CD4-positive, alpha-beta memory T cell (primary cell): Measurements from ENCODE around the gene ADAMTSL1. TPM values are rescaled to one million over a fixed set of nuclear protein-coding genes. Genes with fewer than 3 reads are reported as not detected.

Source experiments
- CTCF ChIA-PET: fragments of 350-600 bp; sonication (Branson Sonifier 250); formaldehyde crosslinking; loops from one replicate; lab custom pipeline; 2021; ENCODE audit warnings: inconsistent platforms; ENCODE audit not compliant: partially characterized antibody; lab: Charles Lee
- POLR2A ChIA-PET: fragments of 350-600 bp; sonication (Branson Sonifier 250); formaldehyde crosslinking; loops from one replicate; lab custom pipeline; 2021; ENCODE audit not compliant: partially characterized antibody; lab: Charles Lee
- DNase-seq, 5 donors: peaks; one replicate each; pipeline versions ENCODE4 v3.0.0 to v3.0.0-alpha.2; 2020 to 2022; ENCODE audit warnings: mixed read lengths in 1 of 5
- H3K27ac ChIP-seq: one replicate; pipeline ENCODE4 v1.7.0; 2013; ENCODE audit warnings: low read depth, low read length
- H3K27me3 ChIP-seq: 2 replicates; pipeline ENCODE4 v1.7.0; 2013; ENCODE audit warnings: mild to moderate bottlenecking, low read length, moderate library complexity; ENCODE audit not compliant: insufficient read depth
- H3K36me3 ChIP-seq: 2 replicates; pipeline ENCODE4 v1.7.0; 2013; ENCODE audit warnings: mild to moderate bottlenecking, low read length, moderate library complexity; ENCODE audit not compliant: insufficient read depth
- H3K4me1 ChIP-seq: 2 replicates; pipeline ENCODE4 v1.7.0; 2013; ENCODE audit warnings: mild to moderate bottlenecking, low read length, moderate library complexity; ENCODE audit not compliant: insufficient read depth
- H3K4me3 ChIP-seq, 2 donors: one replicate each; pipeline ENCODE4 v1.7.0; 2013; ENCODE audit warnings: low read length in 2 of 2, mild to moderate bottlenecking in 1 of 2
- H3K9me3 ChIP-seq, 2 donors: one replicate each; pipeline ENCODE4 v1.7.0; 2013; ENCODE audit warnings: low read length in 2 of 2, control low read depth in 1 of 2; ENCODE audit not compliant: control insufficient read depth in 1 of 2
- H3K27ac Mint-ChIP-seq, 7 donors: one replicate each; pipeline ENCODE4 v1.8.0; 2020 to 2021; ENCODE audit warnings: mixed read lengths in 7 of 7, mild to moderate bottlenecking in 6 of 7, inconsistent platforms in 3 of 7, moderate library complexity in 3 of 7
- H3K27me3 Mint-ChIP-seq, 2 donors: one replicate each; pipeline ENCODE4 v1.8.0; 2020 to 2021; ENCODE audit warnings: mixed read lengths in 2 of 2
- H3K36me3 Mint-ChIP-seq, 2 donors: one replicate each; pipeline ENCODE4 v1.8.0; 2020 to 2021; ENCODE audit warnings: mixed read lengths in 2 of 2, inconsistent platforms in 1 of 2, mild to moderate bottlenecking in 1 of 2
- H3K4me1 Mint-ChIP-seq, 4 donors: one replicate each; pipeline ENCODE4 v1.8.0; 2020 to 2021; ENCODE audit warnings: mixed read lengths in 4 of 4, mild to moderate bottlenecking in 1 of 4
- H3K4me3 Mint-ChIP-seq, 8 donors: one replicate each; pipeline ENCODE4 v1.8.0; 2020 to 2021; ENCODE audit warnings: mixed read lengths in 8 of 8, mild to moderate bottlenecking in 7 of 8, moderate library complexity in 6 of 8, inconsistent platforms in 3 of 8
- H3K9me3 Mint-ChIP-seq, 8 donors: one replicate each; pipeline ENCODE4 v1.8.0; 2020 to 2021; ENCODE audit warnings: mixed read lengths in 8 of 8, mild to moderate bottlenecking in 5 of 8, inconsistent platforms in 3 of 8, moderate library complexity in 1 of 8
- intact Hi-C: fragments of 100-400 bp; cut with micrococcal nuclease; formaldehyde crosslinking; loops from one replicate; pipeline ENCODE4 v1.15.1; 2023
- polyA plus RNA-seq, 2 donors: library from polyadenylated mRNA; unstranded; fragments of 300-500 nt; fragmentation: Illumina TruSeq; gene quantifications; one replicate each; pipeline ENCODE4 v1.2.3, GENCODE V29; 2021
- total RNA-seq, 2 experiments: library from RNA; stranded (reverse); gene quantifications; one replicate each; pipeline ENCODE4 v1.2.3, GENCODE V29; 2021

Gene ADAMTSL1
- total and polyA plus RNA-seq, 4 experiments from 2014 or later: not detected

DNA sequence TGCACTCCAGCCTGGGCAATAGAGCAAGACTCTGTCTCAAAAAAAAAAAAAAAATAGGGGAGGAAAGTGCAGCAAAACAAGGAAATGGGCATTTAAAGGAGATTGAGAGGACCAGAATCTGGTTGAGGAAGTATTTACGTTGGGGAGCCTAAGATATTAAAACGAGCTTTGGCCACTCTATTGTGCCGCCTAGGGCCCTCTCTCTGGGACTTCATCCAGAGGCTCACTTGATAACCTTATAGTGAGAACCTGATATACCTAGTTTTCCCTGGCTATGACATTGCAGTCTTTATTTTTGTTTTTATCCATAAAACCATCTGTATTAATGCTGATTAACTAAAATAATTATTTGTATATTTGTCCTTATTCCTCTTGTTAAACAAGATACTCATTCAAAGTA, 345.5 kb downstream of the ADAMTSL1 start:
- no peak overlapping the region for H3K4me3 Mint-ChIP-seq
- peaks cover 1 to 2% of the 10 kb centered on the region in 2 donors for H3K27me3 Mint-ChIP-seq
- Histone ChIP-seq H3K27ac (no peak overlapping the region), H3K4me3 (no peak overlapping the region), H3K9me3 (no peaks in the 10 kb centered on the region), H3K36me3 (no peaks in the 10 kb centered on the region), H3K27me3 (no peaks in the 10 kb centered on the region), H3K4me1 (no peaks in the 10 kb centered on the region)
- intact Hi-C loops: no loop called here
- CTCF ChIA-PET: interaction anchor here (1.3 kb wide), 1 partner anchor 13 kb away, joined by 3 read pairs; no protein-coding TSS in a partner anchor
- no peak for DNase-seq
- POLR2A ChIA-PET: no interaction called here
- no peaks in the 10 kb centered on the region for H3K4me1 Mint-ChIP-seq
- no peaks in the 10 kb centered on the region for H3K36me3 Mint-ChIP-seq
- no peak overlapping the region for H3K27ac Mint-ChIP-seq
- peaks cover 0 to 3% (median 0%) of the 10 kb centered on the region in 8 donors for H3K9me3 Mint-ChIP-seq

DNA sequence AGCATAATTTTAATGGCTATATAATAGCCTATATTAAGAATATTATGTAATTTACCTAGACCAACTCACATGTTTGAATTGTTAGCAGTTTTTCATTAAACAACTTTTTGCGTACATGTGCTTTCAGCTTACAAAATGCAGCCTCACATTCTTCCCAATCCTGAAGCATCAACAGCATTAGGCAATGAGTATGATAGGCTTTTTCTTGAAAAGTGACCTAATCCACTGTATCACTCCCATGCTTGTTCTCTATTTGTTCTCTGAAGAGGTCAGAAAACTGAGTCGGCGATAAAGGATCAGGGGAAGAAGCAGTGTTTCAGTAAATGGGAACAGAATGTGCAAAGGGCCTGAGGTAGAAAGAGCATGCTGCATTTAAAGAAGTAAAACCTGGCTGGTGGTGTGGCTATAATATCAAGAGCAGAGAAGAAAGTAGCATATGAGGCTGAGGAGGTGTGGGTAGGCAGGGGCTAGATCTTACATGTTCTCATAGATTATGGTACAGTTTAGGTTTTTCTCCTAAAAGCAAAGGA, 346.7 kb downstream of the ADAMTSL1 start:
- Mint-ChIP-seq H3K27me3 (peaks cover 1 to 2% of the 10 kb centered on the region in 2 donors), H3K4me1 (peaks cover 2 to 7% (median 5%) of the 10 kb centered on the region in 4 donors), H3K36me3 (no peaks in the 10 kb centered on the region), H3K9me3 (peaks cover 0 to 3% (median 0%) of the 10 kb centered on the region in 8 donors), H3K4me3 (no peak overlapping the region), H3K27ac (no peak overlapping the region)
- intact Hi-C loops: no loop called here
- ChIA-PET POLR2A (no interaction called here), CTCF (no interaction called here)
- no peak overlapping the region for H3K27ac ChIP-seq
- no peak overlapping the region for H3K4me3 ChIP-seq
- peaks cover 2% of the 10 kb centered on the region for H3K4me1 ChIP-seq
- no peaks in the 10 kb centered on the region for H3K27me3 ChIP-seq
- H3K36me3 ChIP-seq: no peaks in the 10 kb centered on the region
- no peaks in the 10 kb centered on the region for H3K9me3 ChIP-seq
- no peak for DNase-seq

DNA sequence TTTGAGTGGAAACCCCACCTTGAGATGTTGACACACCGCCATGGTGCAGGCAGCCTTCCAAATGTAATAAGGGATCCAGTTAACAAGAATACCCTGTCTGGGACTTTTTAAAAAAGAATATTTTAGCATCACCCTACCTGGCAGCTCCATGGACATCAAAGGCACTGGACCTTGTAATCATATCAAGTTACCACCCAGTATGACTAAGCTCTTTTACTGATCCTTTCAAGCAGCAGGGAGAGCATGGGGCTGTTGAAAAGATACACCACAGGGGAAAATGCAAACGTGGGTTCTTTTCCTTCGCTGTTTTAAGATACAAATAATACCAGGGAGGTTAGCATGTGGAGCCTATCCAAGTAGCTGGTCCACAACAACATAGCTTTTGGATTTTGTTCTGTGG, 347.8 kb downstream of the ADAMTSL1 start:
- no peaks in the 10 kb centered on the region for H3K36me3 Mint-ChIP-seq
- no peak overlapping the region for H3K4me3 Mint-ChIP-seq
- H3K9me3 Mint-ChIP-seq: peaks cover 0 to 3% (median 0%) of the 10 kb centered on the region in 8 donors
- H3K27ac ChIP-seq: no peak overlapping the region
- no peaks in the 10 kb centered on the region for H3K36me3 ChIP-seq
- intact Hi-C loops: no loop called here
- no peaks in the 10 kb centered on the region for H3K27me3 Mint-ChIP-seq
- H3K4me1 Mint-ChIP-seq: peaks cover 7 to 18% (median 12%) of the 10 kb centered on the region in 4 donors
- POLR2A ChIA-PET: no interaction called here
- H3K4me1 ChIP-seq: peaks cover 8% of the 10 kb centered on the region
- no peak for DNase-seq
- H3K4me3 ChIP-seq: no peak overlapping the region
- CTCF ChIA-PET: no interaction called here
- H3K27me3 ChIP-seq: no peaks in the 10 kb centered on the region
- H3K27ac Mint-ChIP-seq: no peak overlapping the region
- no peaks in the 10 kb centered on the region for H3K9me3 ChIP-seq

DNA sequence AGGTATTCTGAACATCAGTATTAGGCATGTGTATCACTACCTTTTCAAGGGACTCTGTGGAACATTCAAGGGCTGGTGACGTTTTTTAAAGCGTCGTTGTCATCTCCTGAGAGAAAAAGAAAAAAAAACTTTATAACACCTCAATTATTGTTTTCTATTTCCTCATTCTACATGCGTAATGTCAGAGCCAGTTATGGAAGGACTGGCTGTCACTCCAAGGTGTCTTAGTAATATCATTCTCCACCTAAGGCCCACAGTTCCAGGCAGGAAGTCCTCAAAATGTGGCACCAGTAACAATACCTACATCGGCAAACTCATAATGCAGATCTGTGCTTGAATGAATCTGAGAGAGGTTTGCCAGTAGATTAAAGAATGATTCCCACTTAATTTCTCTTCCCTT, 348.9 kb downstream of the ADAMTSL1 start:
- no peaks in the 10 kb centered on the region for H3K9me3 ChIP-seq
- peaks cover 8% of the 10 kb centered on the region for H3K4me1 ChIP-seq
- Mint-ChIP-seq H3K9me3 (no peaks in the 10 kb centered on the region), H3K27me3 (no peaks in the 10 kb centered on the region), H3K4me1 (peaks cover 7 to 18% (median 12%) of the 10 kb centered on the region in 4 donors), H3K4me3 (no peak overlapping the region), H3K36me3 (no peaks in the 10 kb centered on the region), H3K27ac (no peak overlapping the region)
- H3K36me3 ChIP-seq: no peaks in the 10 kb centered on the region
- intact Hi-C loops: no loop called here
- H3K27me3 ChIP-seq: no peaks in the 10 kb centered on the region
- H3K27ac ChIP-seq: no peak overlapping the region
- ChIA-PET POLR2A (no interaction called here), CTCF (no interaction called here)
- no peak overlapping the region for H3K4me3 ChIP-seq
- no peak for DNase-seq

DNA sequence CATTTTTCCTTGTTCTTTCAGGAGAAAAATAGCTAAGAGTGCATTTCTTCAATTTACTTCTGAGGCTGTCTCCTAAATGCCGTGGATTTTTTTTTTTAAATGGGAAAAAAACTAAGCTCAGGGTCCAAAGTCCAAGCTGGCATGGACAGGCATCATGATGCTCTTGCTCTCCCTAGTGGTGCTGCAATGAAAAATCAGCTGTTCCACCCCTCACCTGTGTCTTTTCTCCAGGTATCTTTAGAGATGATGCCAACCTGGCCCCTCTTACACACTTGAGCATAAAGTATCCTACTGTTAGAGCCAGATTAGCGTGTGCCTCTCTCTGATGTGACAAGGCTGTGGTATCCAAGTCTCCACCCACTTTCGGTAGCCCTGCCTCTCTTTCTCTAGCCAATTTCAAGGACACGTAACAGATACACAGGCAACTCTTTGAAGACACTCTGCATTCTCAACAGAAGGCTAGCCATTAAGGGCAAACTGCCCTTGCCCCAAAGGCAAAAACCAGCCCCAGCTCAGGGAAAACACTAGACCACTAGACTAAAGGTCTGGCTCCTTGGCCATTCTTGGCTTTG, 350.2 kb downstream of the ADAMTSL1 start:
- DNase-seq: no peak
- peaks cover 7 to 18% (median 12%) of the 10 kb centered on the region in 4 donors for H3K4me1 Mint-ChIP-seq
- H3K27me3 Mint-ChIP-seq: no peaks in the 10 kb centered on the region
- no peak overlapping the region for H3K4me3 ChIP-seq
- no peaks in the 10 kb centered on the region for H3K9me3 ChIP-seq
- H3K27me3 ChIP-seq: no peaks in the 10 kb centered on the region
- no peak overlapping the region for H3K27ac ChIP-seq
- no peaks in the 10 kb centered on the region for H3K36me3 Mint-ChIP-seq
- POLR2A ChIA-PET: no interaction called here
- H3K36me3 ChIP-seq: no peaks in the 10 kb centered on the region
- H3K27ac Mint-ChIP-seq: no peak overlapping the region
- no peak overlapping the region for H3K4me3 Mint-ChIP-seq
- CTCF ChIA-PET: no interaction called here
- H3K4me1 ChIP-seq: peaks cover 8% of the 10 kb centered on the region
- H3K9me3 Mint-ChIP-seq: no peaks in the 10 kb centered on the region
- intact Hi-C loops: no loop called here

DNA sequence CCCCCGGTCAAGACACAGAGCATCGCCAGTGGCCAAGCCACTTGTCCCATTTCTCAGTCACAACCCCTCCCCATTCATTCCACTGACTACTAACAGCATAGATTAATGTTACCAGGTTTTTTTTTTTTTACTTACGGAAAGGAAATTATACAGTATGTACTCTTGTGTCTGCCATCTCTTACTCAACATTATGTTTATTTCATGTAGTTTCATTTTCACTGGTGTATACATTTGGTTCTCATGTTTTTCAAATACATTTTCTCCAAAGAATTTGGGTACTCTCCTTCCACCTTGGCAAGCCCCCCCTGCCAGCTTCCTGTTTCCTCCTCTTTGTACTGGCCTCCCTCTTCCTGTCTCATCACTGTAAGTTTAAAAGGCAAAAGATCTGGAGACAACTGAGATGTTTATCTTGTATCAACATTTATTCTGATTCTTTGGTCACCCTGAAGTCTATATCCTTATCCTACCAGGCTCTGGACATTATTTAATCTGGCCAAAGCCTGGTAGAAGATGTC, 351.8 kb downstream of the ADAMTSL1 start:
- Mint-ChIP-seq H3K36me3 (no peaks in the 10 kb centered on the region), H3K4me3 (peak overlapping the region in 4 of 8 donors; percentile 4 to 36 (median 14)), H3K4me1 (peaks cover 7 to 18% (median 12%) of the 10 kb centered on the region in 4 donors), H3K9me3 (no peaks in the 10 kb centered on the region), H3K27me3 (no peaks in the 10 kb centered on the region), H3K27ac (peak overlapping the region in 3 of 7 donors; percentile 1 to 33 (median 9))
- ChIA-PET CTCF (no interaction called here), POLR2A (no interaction called here)
- H3K4me3 ChIP-seq: no peak overlapping the region
- no peaks in the 10 kb centered on the region for H3K9me3 ChIP-seq
- H3K27me3 ChIP-seq: no peaks in the 10 kb centered on the region
- H3K27ac ChIP-seq: no peak overlapping the region
- H3K4me1 ChIP-seq: peaks cover 8% of the 10 kb centered on the region
- intact Hi-C loops: no loop called here
- no peak for DNase-seq
- H3K36me3 ChIP-seq: no peaks in the 10 kb centered on the region

DNA sequence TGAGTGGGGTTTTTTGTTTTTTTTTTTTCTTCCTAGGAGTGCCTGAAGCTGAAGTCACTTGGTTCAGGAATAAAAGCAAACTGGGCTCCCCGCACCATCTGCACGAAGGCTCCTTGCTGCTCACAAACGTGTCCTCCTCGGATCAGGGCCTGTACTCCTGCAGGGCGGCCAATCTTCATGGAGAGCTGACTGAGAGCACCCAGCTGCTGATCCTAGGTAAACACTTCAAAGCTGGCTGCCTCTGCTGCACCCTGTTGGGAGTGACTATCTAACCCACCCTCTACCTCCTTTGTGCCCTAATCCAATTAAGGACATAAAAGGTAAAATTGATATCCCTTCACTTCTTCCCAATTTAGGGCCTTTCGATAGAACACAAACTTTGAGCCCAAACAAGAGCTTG, 352.3 kb downstream of the ADAMTSL1 start:
- Mint-ChIP-seq H3K4me1 (peaks cover 7 to 18% (median 12%) of the 10 kb centered on the region in 4 donors), H3K27ac (peak overlapping the region in 2 of 7 donors; percentile 33 to 44), H3K27me3 (no peaks in the 10 kb centered on the region), H3K4me3 (no peak overlapping the region), H3K36me3 (no peaks in the 10 kb centered on the region), H3K9me3 (no peaks in the 10 kb centered on the region)
- DNase-seq: no peak
- POLR2A ChIA-PET: no interaction called here
- Histone ChIP-seq H3K27ac (no peak overlapping the region), H3K9me3 (no peaks in the 10 kb centered on the region), H3K36me3 (no peaks in the 10 kb centered on the region), H3K27me3 (no peaks in the 10 kb centered on the region), H3K4me3 (no peak overlapping the region), H3K4me1 (peaks cover 8% of the 10 kb centered on the region)
- CTCF ChIA-PET: no interaction called here
- intact Hi-C loops: no loop called here
